ENCODE measurements around the gene SFXN4.
"Not testable (repeated sequence)": the region's sequence is repeated elsewhere in the genome, so short reads cannot be mapped to it uniquely, and the experiment has no call there.

SFXN4 gene

GRCh38 chr10:119161680-119162451 is 3.6 kb downstream of the SFXN4 start:
- H3K9me3 ChIP-seq (ENCODE audit: control insufficient read depth, low read depth, low read length): no peaks in the 10 kb centered on the region
- H3K27me3 ChIP-seq (ENCODE audit: control insufficient read depth, insufficient read depth, low read length): no peaks in the 10 kb centered on the region
- no peak overlapping the region for H3K27ac ChIP-seq (ENCODE audit: low read length)
- no peak overlapping the region for H3K4me3 ChIP-seq (ENCODE audit: low read length)
- no peaks in the 10 kb centered on the region for H3K4me1 ChIP-seq (ENCODE audit: control insufficient read depth, low read depth, low read length)
- peaks cover 8% of the 10 kb centered on the region for H3K36me3 ChIP-seq (ENCODE audit: control insufficient read depth, low read depth, low read length)
- H3K9ac ChIP-seq (ENCODE audit: low read length): no peak overlapping the region

DNA sequence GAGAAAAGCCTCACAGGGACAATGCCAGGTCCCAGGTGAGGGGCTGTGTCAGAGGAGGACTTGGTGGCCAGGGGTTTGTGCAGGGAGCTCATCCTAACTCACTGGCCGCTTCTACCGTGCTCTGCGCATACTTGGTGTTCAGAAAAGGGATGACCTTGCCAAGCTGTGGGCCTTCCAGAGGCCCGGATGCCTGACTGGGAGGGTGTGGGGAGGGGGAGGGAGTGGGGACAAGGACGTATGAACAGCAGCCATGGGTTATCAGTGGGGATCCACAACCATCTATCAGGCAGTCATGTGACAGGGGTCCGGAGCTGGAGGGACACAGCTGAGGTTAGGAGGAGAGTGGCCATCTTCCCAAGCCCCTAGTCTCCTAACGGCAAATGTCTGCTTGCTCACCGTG is 6.2 kb downstream of the SFXN4 start:
- Histone ChIP-seq H3K4me3 (ENCODE audit: low read length) (no peak overlapping the region), H3K36me3 (ENCODE audit: control insufficient read depth, low read depth, low read length) (peaks cover 23% of the 10 kb centered on the region), H3K9me3 (ENCODE audit: control insufficient read depth, low read depth, low read length) (no peaks in the 10 kb centered on the region), H3K27ac (ENCODE audit: low read length) (no peak overlapping the region), H3K9ac (ENCODE audit: low read length) (no peak overlapping the region), H3K27me3 (ENCODE audit: control insufficient read depth, insufficient read depth, low read length) (no peaks in the 10 kb centered on the region), H3K4me1 (ENCODE audit: control insufficient read depth, low read depth, low read length) (no peaks in the 10 kb centered on the region)

- H3K4me3 ChIP-seq (ENCODE audit: low read length): no peak overlapping the region
- no peak overlapping the region for H3K9ac ChIP-seq (ENCODE audit: low read length)
- no peaks in the 10 kb centered on the region for H3K27me3 ChIP-seq (ENCODE audit: control insufficient read depth, insufficient read depth, low read length)
- H3K36me3 ChIP-seq (ENCODE audit: control insufficient read depth, low read depth, low read length): peaks cover 22% of the 10 kb centered on the region
- H3K9me3 ChIP-seq (ENCODE audit: control insufficient read depth, low read depth, low read length): no peaks in the 10 kb centered on the region
- no peak overlapping the region for H3K27ac ChIP-seq (ENCODE audit: low read length)
- H3K4me1 ChIP-seq (ENCODE audit: control insufficient read depth, low read depth, low read length): no peaks in the 10 kb centered on the region
These were observed 11.9 kb downstream of the SFXN4 start for GRCh38 chr10:119153661-119154060.

DNA sequence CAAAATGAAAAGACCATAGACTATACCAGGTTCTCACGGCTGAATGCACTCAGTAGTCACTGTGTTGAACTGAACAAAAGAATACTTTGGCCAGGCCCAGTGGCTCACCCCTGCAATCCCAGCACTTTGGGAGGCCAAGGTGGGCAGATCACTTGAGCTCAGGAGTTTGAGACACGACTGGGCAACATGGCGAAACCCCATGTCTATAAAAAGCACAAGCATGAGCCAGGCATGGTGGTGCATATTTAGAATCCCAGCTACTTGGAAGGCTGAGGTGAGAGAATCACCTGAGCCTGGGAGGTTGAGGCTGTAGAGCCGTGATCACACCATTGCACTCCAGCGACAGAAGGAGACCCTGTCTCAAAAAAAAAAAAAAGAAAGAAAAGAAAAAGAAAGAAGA is 12.5 kb downstream of the SFXN4 start:
- no peaks in the 10 kb centered on the region for H3K27me3 ChIP-seq (ENCODE audit: control insufficient read depth, insufficient read depth, low read length)
- no peak overlapping the region for H3K27ac ChIP-seq (ENCODE audit: low read length)
- no peak overlapping the region for H3K4me3 ChIP-seq (ENCODE audit: low read length)
- peaks cover 22% of the 10 kb centered on the region for H3K36me3 ChIP-seq (ENCODE audit: control insufficient read depth, low read depth, low read length)
- no peaks in the 10 kb centered on the region for H3K4me1 ChIP-seq (ENCODE audit: control insufficient read depth, low read depth, low read length)
- H3K9me3 ChIP-seq (ENCODE audit: control insufficient read depth, low read depth, low read length): no peaks in the 10 kb centered on the region
- H3K9ac ChIP-seq (ENCODE audit: low read length): no peak overlapping the region

DNA sequence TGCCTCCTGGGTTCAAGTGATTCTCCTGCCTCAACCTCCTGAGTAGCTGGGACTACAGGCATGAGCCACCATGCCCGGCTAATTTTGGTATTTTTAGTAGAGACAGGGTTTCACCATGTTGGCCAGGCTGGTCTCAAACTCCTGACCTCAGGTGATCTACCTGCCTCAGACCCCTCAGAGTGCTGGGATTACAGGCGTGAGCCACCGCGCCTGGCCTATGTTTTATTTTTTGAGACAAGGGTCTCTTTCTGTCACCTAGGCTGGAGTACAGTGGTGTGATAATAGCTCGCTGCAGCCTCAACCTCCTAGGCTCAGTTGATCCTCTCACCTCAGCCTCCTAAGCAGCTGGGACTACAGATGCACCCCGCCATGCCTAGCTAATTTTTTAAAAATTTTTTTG is 13.9 kb downstream of the SFXN4 start:
- H3K27me3 ChIP-seq (ENCODE audit: control insufficient read depth, insufficient read depth, low read length); H3K27ac ChIP-seq (ENCODE audit: low read length); H3K9me3 ChIP-seq (ENCODE audit: control insufficient read depth, low read depth, low read length); H3K4me1 ChIP-seq (ENCODE audit: control insufficient read depth, low read depth, low read length); H3K9ac ChIP-seq (ENCODE audit: low read length); H3K4me3 ChIP-seq (ENCODE audit: low read length): not testable (repeated sequence)
- H3K36me3 ChIP-seq (ENCODE audit: control insufficient read depth, low read depth, low read length): peaks cover 23% of the 10 kb centered on the region

GRCh38 chr10:119149729-119150128 is 15.8 kb downstream of the SFXN4 start:
- peaks cover 8% of the 10 kb centered on the region for H3K36me3 ChIP-seq (ENCODE audit: control insufficient read depth, low read depth, low read length)

GRCh38 chr10:119149157-119149556 is 16.4 kb downstream of the SFXN4 start:
- H3K27me3 ChIP-seq (ENCODE audit: control insufficient read depth, insufficient read depth, low read length): no peaks in the 10 kb centered on the region
- no peak overlapping the region for H3K9ac ChIP-seq (ENCODE audit: low read length)
- H3K4me3 ChIP-seq (ENCODE audit: low read length): no peak overlapping the region
- H3K9me3 ChIP-seq (ENCODE audit: control insufficient read depth, low read depth, low read length): no peaks in the 10 kb centered on the region
- peaks cover 8% of the 10 kb centered on the region for H3K36me3 ChIP-seq (ENCODE audit: control insufficient read depth, low read depth, low read length)
- H3K27ac ChIP-seq (ENCODE audit: low read length): no peak overlapping the region
- H3K4me1 ChIP-seq (ENCODE audit: control insufficient read depth, low read depth, low read length): no peaks in the 10 kb centered on the region

More at GRCh38 chr10:119149729-119150128, 15.8 kb downstream of the SFXN4 start:
- Histone ChIP-seq H3K9me3 (ENCODE audit: control insufficient read depth, low read depth, low read length) (no peaks in the 10 kb centered on the region), H3K9ac (ENCODE audit: low read length) (no peak overlapping the region), H3K4me3 (ENCODE audit: low read length) (no peak overlapping the region), H3K4me1 (ENCODE audit: control insufficient read depth, low read depth, low read length) (no peaks in the 10 kb centered on the region), H3K27me3 (ENCODE audit: control insufficient read depth, insufficient read depth, low read length) (no peaks in the 10 kb centered on the region), H3K27ac (ENCODE audit: low read length) (no peak overlapping the region)

- H3K4me3 ChIP-seq (ENCODE audit: low read length): no peak overlapping the region
- H3K27ac ChIP-seq (ENCODE audit: low read length): no peak overlapping the region
- H3K27me3 ChIP-seq (ENCODE audit: control insufficient read depth, insufficient read depth, low read length): no peaks in the 10 kb centered on the region
- peaks cover 5% of the 10 kb centered on the region for H3K36me3 ChIP-seq (ENCODE audit: control insufficient read depth, low read depth, low read length)
- H3K9me3 ChIP-seq (ENCODE audit: control insufficient read depth, low read depth, low read length): no peaks in the 10 kb centered on the region
- H3K4me1 ChIP-seq (ENCODE audit: control insufficient read depth, low read depth, low read length): no peaks in the 10 kb centered on the region
- H3K9ac ChIP-seq (ENCODE audit: low read length): no peak overlapping the region
These were observed 21.9 kb downstream of the SFXN4 start for GRCh38 chr10:119143657-119144056.

DNA sequence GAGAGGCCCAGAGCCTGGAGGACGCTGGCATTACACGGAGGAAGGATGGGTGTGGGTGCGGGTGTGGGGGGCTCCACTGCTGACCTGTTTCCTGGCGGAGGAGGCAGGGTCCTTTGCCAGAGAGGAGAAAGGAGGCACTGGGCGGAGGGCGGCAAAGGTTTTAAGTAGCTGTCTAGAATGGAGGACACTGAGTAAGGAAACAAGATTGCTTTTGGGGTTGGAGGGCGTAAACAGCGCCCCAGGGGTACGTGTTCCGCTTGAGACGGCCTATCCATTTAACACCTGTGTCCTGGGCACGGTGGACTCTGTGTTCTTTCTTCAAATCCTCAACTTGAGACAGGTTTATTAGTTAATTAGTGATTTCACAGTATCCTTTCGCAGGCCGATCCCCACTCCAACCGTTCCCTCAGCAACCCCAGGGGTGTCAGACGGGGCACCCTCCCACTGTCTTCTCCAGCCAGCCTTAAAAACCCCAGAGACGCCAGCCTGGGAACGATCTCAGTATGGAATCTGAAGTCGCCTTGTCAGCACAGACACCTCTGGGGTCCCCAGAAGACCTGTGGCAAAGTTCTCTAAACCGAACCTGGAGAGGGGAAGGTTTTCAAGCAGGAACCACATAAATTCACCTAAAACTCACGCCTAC is 24.8 kb downstream of the SFXN4 start:
- no peak overlapping the region for H3K27ac ChIP-seq (ENCODE audit: low read length)
- H3K27me3 ChIP-seq (ENCODE audit: control insufficient read depth, insufficient read depth, low read length): no peaks in the 10 kb centered on the region
- no peaks in the 10 kb centered on the region for H3K4me1 ChIP-seq (ENCODE audit: control insufficient read depth, low read depth, low read length)
- no peak overlapping the region for H3K4me3 ChIP-seq (ENCODE audit: low read length)
- H3K9ac ChIP-seq (ENCODE audit: low read length): no peak overlapping the region
- H3K9me3 ChIP-seq (ENCODE audit: control insufficient read depth, low read depth, low read length): no peaks in the 10 kb centered on the region
- H3K36me3 ChIP-seq (ENCODE audit: control insufficient read depth, low read depth, low read length): no peaks in the 10 kb centered on the region

DNA sequence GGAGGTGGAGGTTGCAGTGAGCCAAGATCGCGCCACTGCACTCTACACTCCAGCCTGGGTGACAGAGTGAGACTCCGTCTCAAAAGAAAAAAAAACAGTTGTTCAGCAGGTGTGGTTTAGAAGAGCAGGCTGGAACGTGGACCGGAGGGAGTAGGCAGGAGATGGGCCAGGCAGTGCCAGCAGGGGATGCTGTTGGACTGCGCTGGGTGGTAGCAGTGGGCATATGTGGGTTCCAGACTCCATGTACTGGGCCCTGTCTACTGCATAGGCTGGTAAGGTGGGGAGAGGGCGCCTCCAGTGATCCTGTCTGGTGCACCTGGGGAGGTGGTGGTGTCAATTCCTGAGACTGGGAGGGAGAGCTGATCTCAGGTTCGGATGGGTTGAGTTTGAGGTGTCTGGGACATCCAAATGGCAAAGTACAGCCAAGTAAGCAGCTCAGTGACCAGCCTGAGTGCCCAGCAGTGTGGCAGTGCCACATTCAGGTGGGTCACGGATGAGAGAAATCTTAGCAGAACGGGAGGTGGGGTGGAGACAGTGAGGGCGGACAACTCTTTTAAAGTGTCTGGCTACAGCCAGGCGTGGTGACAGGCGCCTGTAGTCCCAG is 25.9 kb downstream of the SFXN4 start:
- H3K9ac ChIP-seq (ENCODE audit: low read length): no peak overlapping the region
- peaks cover 5% of the 10 kb centered on the region for H3K36me3 ChIP-seq (ENCODE audit: control insufficient read depth, low read depth, low read length)
- H3K27ac ChIP-seq (ENCODE audit: low read length): no peak overlapping the region
- no peaks in the 10 kb centered on the region for H3K4me1 ChIP-seq (ENCODE audit: control insufficient read depth, low read depth, low read length)
- no peaks in the 10 kb centered on the region for H3K27me3 ChIP-seq (ENCODE audit: control insufficient read depth, insufficient read depth, low read length)
- H3K9me3 ChIP-seq (ENCODE audit: control insufficient read depth, low read depth, low read length): no peaks in the 10 kb centered on the region
- H3K4me3 ChIP-seq (ENCODE audit: low read length): no peak overlapping the region

GRCh38 chr10:119138346-119139306 is 26.9 kb downstream of the SFXN4 start:
- H3K27me3 ChIP-seq (ENCODE audit: control insufficient read depth, insufficient read depth, low read length): no peaks in the 10 kb centered on the region
- no peaks in the 10 kb centered on the region for H3K9me3 ChIP-seq (ENCODE audit: control insufficient read depth, low read depth, low read length)
- no peak overlapping the region for H3K4me3 ChIP-seq (ENCODE audit: low read length)
- no peak overlapping the region for H3K9ac ChIP-seq (ENCODE audit: low read length)
- peaks cover 14% of the 10 kb centered on the region for H3K36me3 ChIP-seq (ENCODE audit: control insufficient read depth, low read depth, low read length)
- H3K4me1 ChIP-seq (ENCODE audit: control insufficient read depth, low read depth, low read length): no peaks in the 10 kb centered on the region
- no peak overlapping the region for H3K27ac ChIP-seq (ENCODE audit: low read length)

Data from iPS-18a (cell line).